NCI-H1092 (cell line): ENCODE data around the gene KCNK1.
"Not testable (repeated sequence)": the region's sequence is repeated elsewhere in the genome, so short reads cannot be mapped to it uniquely, and the experiment has no call there.

Source experiments
- DNase-seq: peaks from one replicate; lab custom pipeline; 2025; lab: John Stamatoyannopoulos, UW

KCNK1 gene

GRCh38 chr1:233607252-233608119, 6.4 kb upstream of the KCNK1 start:
- DNase-seq = no peak

GRCh38 chr1:233608988-233609387, 4.9 kb upstream of the KCNK1 start:
- no peak for DNase-seq

DNA sequence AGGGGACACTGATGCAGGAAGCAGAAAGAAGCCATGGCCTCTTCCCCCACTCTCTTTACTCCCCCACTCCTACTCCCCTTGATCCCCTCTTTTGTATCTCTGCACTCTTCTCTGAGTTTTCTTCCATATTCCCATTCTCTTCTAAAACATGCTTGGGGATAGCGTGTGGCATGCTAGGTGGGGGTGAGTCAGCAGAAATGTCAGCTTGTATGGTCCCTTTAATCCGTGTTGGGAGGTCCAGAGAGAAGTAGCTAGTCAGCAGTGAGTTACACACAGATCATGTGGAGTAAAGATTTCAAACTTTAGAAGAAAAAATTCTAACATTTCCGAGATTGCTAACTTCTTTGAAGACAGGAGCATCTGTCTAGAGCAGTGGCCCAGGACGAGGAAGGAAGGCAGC, 4.0 kb upstream of the KCNK1 start:
- no peak for DNase-seq

- DNase-seq = no peak
These were observed 3.3 kb upstream of the KCNK1 start for GRCh38 chr1:233610628-233611027.

DNA sequence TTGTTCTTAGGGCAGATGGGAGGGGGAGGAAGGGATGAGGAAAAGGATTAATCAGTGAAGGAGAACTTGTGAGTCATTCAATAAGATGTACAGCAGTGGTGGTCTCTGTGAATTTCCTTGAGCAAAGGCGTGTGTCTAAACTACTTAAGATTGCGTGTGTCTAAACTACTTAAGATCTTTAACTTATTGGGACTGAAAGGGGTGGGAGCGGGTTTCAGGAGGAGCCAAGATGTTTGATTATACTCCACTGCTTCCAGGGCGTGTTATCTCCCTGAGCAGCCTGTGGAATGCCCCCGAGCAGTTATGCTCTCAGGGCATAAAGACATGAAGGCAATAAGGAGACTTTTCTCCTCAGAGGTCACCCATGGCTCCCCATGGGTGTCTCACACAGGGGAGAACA, 2.5 kb upstream of the KCNK1 start:
- DNase-seq = not testable (repeated sequence)

- DNase-seq = peak; percentile 20
These were observed 352 bp downstream of the KCNK1 start for GRCh38 chr1:233614173-233614742.

GRCh38 chr1:233614743-233615521, 1.0 kb downstream of the KCNK1 start:
- DNase-seq = no peak

GRCh38 chr1:233615571-233615970, 1.7 kb downstream of the KCNK1 start:
- no peak for DNase-seq

GRCh38 chr1:233617025-233617424, 3.1 kb downstream of the KCNK1 start:
- no peak for DNase-seq

DNA sequence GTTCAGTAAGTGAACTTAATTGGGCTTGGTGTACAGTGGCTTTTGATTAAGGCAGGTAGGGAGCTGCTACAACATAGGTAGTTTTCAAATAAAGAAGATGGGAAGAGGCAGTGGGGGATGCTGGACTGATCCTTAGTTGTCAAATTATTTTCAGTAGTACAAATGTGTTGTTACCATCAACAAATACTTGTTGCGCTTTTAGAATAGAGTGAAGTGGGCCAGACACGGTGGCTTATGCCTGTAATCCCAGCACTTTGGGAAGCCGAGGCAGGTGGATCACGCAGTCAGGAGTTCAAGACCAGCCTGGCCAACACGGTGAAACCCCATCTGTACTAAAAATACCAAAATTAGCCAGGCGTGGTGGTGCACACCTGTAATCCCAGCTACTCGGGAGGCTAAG, 5.5 kb downstream of the KCNK1 start:
- not testable (repeated sequence) for DNase-seq

- no peak for DNase-seq
These were observed 6.2 kb downstream of the KCNK1 start for GRCh38 chr1:233620065-233620464.

DNA sequence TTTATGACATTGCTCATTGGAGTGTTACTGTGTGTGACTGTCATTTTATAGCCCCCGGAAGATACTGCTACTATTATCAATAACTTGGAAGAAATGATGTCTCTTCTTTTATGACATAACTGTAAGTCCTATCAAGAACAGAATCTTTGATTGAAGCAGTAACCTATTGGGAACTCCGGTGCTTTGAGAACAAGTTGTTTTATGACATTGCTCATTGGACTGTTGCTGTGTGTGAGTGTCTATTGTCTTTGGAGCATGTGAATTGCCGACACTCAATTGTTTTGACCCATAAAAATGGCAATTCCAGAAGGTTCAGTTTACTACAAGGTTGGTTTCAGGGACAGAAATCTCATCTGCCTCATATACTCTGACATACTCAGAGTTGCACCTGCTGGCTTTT, 8.0 kb downstream of the KCNK1 start:
- no peak for DNase-seq

GRCh38 chr1:233624289-233624688, 10.4 kb downstream of the KCNK1 start:
- DNase-seq = no peak

DNA sequence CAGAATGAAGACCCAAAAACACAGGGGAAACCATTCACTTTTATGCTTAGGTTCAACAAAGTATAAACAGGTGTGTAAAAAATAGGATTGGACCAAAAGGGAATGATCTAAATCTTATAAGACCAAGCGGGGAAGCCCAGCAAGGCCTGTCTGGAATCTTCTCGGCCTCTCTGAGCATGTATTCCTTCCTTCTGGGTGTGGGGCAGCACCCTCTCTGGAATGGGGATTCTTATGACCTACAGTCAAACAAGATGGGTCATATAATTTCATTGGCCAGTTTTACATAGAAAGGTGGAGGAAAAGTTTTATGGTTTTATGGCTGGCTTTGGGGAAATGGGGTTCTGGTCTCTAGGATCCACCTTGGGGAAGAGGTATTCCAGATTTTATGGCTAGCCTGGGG, 11.2 kb downstream of the KCNK1 start:
- no peak for DNase-seq

- no peak for DNase-seq
These were observed 11.6 kb downstream of the KCNK1 start for GRCh38 chr1:233625510-233625981.

GRCh38 chr1:233627376-233627775, 13.5 kb downstream of the KCNK1 start:
- no peak for DNase-seq

DNA sequence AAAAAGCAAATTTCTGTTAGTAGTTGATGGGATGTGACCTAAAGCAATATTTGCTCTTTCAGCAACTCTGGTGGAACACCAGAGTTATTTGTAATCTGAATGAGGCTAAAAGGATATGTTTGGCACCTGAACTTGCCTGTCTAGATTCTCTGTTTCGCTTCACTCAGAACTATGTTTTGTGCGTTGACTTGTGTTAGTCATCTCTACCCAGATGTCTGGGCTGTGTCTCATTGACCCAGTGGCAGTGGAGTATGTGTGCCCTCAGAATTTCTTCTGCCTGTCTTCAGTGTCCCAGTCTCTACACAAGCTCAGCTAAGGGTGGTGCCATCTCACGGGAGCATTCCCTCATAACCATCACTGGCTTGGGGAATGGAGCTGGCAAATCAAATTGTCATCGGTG, 13.9 kb downstream of the KCNK1 start:
- no peak for DNase-seq

DNA sequence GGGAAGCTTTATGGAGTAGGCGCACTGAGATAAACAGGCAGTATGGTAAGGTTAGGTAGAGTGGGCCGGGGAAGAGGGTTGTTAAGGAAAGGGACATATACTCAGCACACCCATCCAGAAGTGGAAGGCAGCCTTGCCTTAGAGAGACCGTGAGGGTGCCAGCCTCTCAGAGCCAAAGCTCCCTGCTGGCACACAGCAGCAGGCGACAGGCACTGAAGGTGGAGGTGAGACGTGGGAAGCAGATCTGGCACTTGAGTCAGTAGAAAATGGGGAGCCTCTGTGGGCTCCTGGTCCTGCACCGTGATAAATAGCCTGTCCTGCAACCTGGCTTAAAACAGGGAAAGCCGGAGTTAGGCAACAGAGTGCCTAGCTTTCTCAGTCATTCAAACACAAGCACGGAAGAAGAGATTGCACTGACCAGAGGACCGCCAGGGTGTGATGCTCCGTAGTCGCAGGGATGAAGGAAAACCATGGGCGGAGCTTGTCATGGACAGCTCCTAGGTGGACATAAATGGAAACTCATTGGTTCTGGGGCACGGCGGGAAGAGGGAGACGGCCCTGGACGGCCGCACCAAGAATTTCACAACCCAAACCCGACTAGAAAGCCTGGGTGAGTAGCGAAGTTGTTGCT, 15.5 kb downstream of the KCNK1 start:
- DNase-seq = no peak

GRCh38 chr1:233631810-233632405, 18.0 kb downstream of the KCNK1 start:
- no peak for DNase-seq

GRCh38 chr1:233632436-233632835, 18.5 kb downstream of the KCNK1 start:
- no peak for DNase-seq

GRCh38 chr1:233635765-233636502, 22.0 kb downstream of the KCNK1 start:
- DNase-seq = no peak
